PFSK-1 (cell line): ENCODE results near the gene NKX6-1.

Experiments used
- POLR2AphosphoS5 ChIP-seq: IDR thresholded peaks from 2 replicates; pipeline ENCODE4 v1.6.1; 2012; ENCODE audit warnings: low read depth, mild to moderate bottlenecking, control low read depth, low read length, moderate library complexity
- TF ChIP-seq, protein P1 (sequence below), 2 experiments: IDR thresholded peaks; 2 replicates each; pipeline versions ENCODE4 v1.6.1 to v1.8.0; 2011 to 2012; ENCODE audit warnings: low read depth in 2 of 2, low read length in 2 of 2, control low read depth in 1 of 2, inconsistent platforms in 1 of 2, mild to moderate bottlenecking in 1 of 2, moderate library complexity in 1 of 2; ENCODE audit not compliant: insufficient read depth in 1 of 2

DNA sequence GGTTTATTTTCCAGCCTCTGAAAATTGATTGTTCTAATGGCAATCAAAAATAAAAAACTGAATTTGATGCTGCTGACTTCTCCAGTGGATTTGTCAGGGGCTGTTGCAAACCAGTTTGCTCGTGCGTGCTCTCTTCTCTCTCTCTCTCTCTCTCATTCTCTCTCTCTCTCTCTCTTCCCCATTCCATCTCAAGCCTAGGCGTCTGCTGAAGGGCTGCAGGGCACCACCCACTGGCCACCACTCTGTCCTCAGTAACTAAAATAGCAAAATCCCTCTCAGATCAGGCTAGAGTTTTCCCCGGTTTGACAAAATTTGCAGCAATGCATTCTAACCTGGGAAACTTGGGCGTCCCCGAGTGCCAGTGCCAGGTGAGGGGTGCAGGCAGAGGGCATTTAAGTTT is 19.4 kb downstream of the NKX6-1 start:
- TF ChIP-seq, protein P1, sequence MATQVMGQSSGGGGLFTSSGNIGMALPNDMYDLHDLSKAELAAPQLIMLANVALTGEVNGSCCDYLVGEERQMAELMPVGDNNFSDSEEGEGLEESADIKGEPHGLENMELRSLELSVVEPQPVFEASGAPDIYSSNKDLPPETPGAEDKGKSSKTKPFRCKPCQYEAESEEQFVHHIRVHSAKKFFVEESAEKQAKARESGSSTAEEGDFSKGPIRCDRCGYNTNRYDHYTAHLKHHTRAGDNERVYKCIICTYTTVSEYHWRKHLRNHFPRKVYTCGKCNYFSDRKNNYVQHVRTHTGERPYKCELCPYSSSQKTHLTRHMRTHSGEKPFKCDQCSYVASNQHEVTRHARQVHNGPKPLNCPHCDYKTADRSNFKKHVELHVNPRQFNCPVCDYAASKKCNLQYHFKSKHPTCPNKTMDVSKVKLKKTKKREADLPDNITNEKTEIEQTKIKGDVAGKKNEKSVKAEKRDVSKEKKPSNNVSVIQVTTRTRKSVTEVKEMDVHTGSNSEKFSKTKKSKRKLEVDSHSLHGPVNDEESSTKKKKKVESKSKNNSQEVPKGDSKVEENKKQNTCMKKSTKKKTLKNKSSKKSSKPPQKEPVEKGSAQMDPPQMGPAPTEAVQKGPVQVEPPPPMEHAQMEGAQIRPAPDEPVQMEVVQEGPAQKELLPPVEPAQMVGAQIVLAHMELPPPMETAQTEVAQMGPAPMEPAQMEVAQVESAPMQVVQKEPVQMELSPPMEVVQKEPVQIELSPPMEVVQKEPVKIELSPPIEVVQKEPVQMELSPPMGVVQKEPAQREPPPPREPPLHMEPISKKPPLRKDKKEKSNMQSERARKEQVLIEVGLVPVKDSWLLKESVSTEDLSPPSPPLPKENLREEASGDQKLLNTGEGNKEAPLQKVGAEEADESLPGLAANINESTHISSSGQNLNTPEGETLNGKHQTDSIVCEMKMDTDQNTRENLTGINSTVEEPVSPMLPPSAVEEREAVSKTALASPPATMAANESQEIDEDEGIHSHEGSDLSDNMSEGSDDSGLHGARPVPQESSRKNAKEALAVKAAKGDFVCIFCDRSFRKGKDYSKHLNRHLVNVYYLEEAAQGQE (IDR thresholded peaks at IDR 0.05; ENCODE audit: insufficient read depth in 1 of 2, low read depth in 2 of 2, low read length in 2 of 2), result no peak
- no peak for TF ChIP-seq POLR2AphosphoS5
